Measurements from ENCODE around the gene STKLD1.

DNA sequence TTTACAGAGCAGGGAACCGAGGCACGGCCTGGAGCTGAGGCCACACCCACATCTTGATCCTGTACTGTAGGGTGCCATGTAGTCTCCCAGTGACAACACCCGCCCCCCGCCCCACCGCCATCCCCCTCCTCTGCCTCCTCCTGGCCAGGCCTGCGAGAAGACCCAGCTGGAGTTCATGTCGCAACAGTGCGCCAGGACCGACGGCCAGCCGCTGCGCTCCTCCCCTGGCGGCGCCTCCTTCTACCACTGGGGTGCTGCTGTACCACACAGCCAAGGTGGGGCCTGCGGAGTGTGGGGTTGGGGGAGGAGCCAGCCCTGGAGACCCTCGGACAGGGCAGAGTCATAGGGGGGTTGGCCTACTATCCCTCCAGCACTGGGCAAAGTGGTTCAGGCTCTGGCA lies 60.5 kb downstream of the STKLD1 start:
- TF ChIP-seq CTCF (IDR thresholded peaks at IDR 0.05) (no peak), POLR2A (IDR thresholded peaks at IDR 0.05) (no peak)

Data from body of pancreas (tissue), 4 donors.